HepG2 (cell line): Measurements from ENCODE around the gene CABP2. TPM values are rescaled to one million over a fixed set of nuclear protein-coding genes. Genes with fewer than 3 reads are reported as not detected.

Source experiments
- HNRNPUL1 ChIP-seq: fragments of 200-400 bp; formaldehyde crosslinking; IDR thresholded peaks from 2 replicates; pipeline ENCODE4 v1.6.1; 2017; ENCODE audit warnings: low read depth, mild to moderate bottlenecking, low read length, moderate library complexity
- LCORL ChIP-seq, 2 experiments: fragments of 450-650 bp in 1 of 2; sonication (generic) in 1 of 2; formaldehyde crosslinking in 1 of 2; IDR thresholded peaks; 2 replicates each; pipeline versions ENCODE4 v1.5.0 to v1.6.1; 2017 to 2020; ENCODE audit warnings: antibody characterized with exemption in 1 of 2, missing genetic modification reagents in 1 of 2
- MEIS1 ChIP-seq: sonication (generic); formaldehyde crosslinking; IDR thresholded peaks from 2 replicates; pipeline ENCODE4 v1.9.0; 2021; ENCODE audit warnings: mild to moderate bottlenecking, missing genetic modification reagents, moderate library complexity, borderline replicate concordance
- TBX3 ChIP-seq: fragments of 450-650 bp; IDR thresholded peaks from 2 replicates; pipeline ENCODE4 v1.6.1; 2017; ENCODE audit warnings: antibody characterized with exemption, mild to moderate bottlenecking, inconsistent platforms, borderline replicate concordance
- TEAD2 ChIP-seq: sonication (generic); formaldehyde crosslinking; IDR thresholded peaks from 2 replicates; pipeline ENCODE4 v1.9.0; 2021; ENCODE audit warnings: missing genetic modification reagents
- ZBED4 ChIP-seq: sonication (generic); formaldehyde crosslinking; IDR thresholded peaks from 2 replicates; pipeline ENCODE4 v1.4.0; 2020; ENCODE audit warnings: missing genetic modification reagents, borderline replicate concordance
- ZBTB4 ChIP-seq: sonication (generic); formaldehyde crosslinking; IDR thresholded peaks from 2 replicates; pipeline ENCODE4 v1.4.0; 2020; ENCODE audit warnings: missing genetic modification reagents, mild to moderate bottlenecking, borderline replicate concordance
- ZC3H4 ChIP-seq: sonication (generic); formaldehyde crosslinking; IDR thresholded peaks from 2 replicates; pipeline ENCODE4 v1.4.0; 2020; ENCODE audit warnings: missing genetic modification reagents, borderline replicate concordance
- ZNF614 ChIP-seq: IDR thresholded peaks from 2 replicates; pipeline ENCODE4 v1.6.1; 2018; ENCODE audit warnings: missing biosample characterization, missing genetic modification reagents, inconsistent platforms, borderline replicate concordance
- ZNF616 ChIP-seq: sonication (generic); formaldehyde crosslinking; IDR thresholded peaks from 2 replicates; pipeline ENCODE4 v1.5.0; 2020; ENCODE audit warnings: low read depth, mild to moderate bottlenecking, missing genetic modification reagents
- ZNF709 ChIP-seq: sonication (generic); formaldehyde crosslinking; IDR thresholded peaks from 2 replicates; pipeline ENCODE4 v1.5.0; 2020; ENCODE audit warnings: mild to moderate bottlenecking, missing genetic modification reagents
- polyA plus RNA-seq, 8 experiments: library from polyadenylated mRNA; depleted of rRNA in 3 of 8; stranded (reverse) in 7 of 8; unstranded in 1 of 8; fragments of >200 nt; fragmentation: Illumina TruSeq in 4 of 8; extraction: Trizol in 4 of 8; gene quantifications; 2 replicates each; pipeline versions ENCODE4 v1.2.1 to v1.2.3, GENCODE V29; 2011 to 2016; ENCODE audit warnings: low read depth in 4 of 8, missing spikeins in 1 of 8, mixed read lengths in 1 of 8; ENCODE audit not compliant: insufficient read depth in 1 of 8
- total RNA-seq, 5 experiments: library from RNA; depleted of rRNA; stranded (reverse); fragments of >200 nt; fragmentation: Illumina TruSeq; extraction: Trizol; gene quantifications; 2 replicates each; pipeline ENCODE4 v1.2.3, GENCODE V29; 2016; ENCODE audit warnings: low read depth in 1 of 5
- TF ChIP-seq, protein P1 (sequence below): sonication (generic); formaldehyde crosslinking; conservative IDR thresholded peaks from 2 replicates; pipeline ENCODE4 v1.4.0; 2020; ENCODE audit warnings: missing genetic modification reagents
- TF ChIP-seq, protein P2 (sequence below): IDR thresholded peaks from 2 replicates; pipeline ENCODE4 v1.6.1; 2016
- TF ChIP-seq, protein P3 (sequence below): sonication (generic); formaldehyde crosslinking; IDR thresholded peaks from 2 replicates; pipeline ENCODE4 v1.4.0; 2020; ENCODE audit warnings: mild to moderate bottlenecking, missing genetic modification reagents

Gene CABP2
- total and polyA plus RNA-seq, 2 of the 13 experiments (the other 11 are each of a cell fraction or from before 2014, with no cell fraction given) = not detected

GRCh38 chr11:67505605-67506396 lies 17.4 kb downstream of the CABP2 start (continued):
- TF ChIP-seq ZBTB4 (CRISPR knock-in tag) (peak; percentile 75; the same call in 1 of the 2 replicates), TBX3 (no peak), ZNF709 (CRISPR knock-in tag) (no peak), ZBED4 (CRISPR knock-in tag) (no peak; the same call in 1 of the 2 replicates), ZNF616 (CRISPR knock-in tag) (no peak), ZNF614 (CRISPR knock-in tag) (peak; percentile 61; the same call in 1 of the 2 replicates), ZC3H4 (CRISPR knock-in tag) (no peak), MEIS1 (no peak), LCORL (IDR thresholded peaks at IDR 0.05) (no peak), LCORL (CRISPR knock-in tag; IDR thresholded peaks at IDR 0.05) (peak; percentile 79), HNRNPUL1 (no peak), TEAD2 (CRISPR knock-in tag) (no peak)
- TF ChIP-seq, protein P1, sequence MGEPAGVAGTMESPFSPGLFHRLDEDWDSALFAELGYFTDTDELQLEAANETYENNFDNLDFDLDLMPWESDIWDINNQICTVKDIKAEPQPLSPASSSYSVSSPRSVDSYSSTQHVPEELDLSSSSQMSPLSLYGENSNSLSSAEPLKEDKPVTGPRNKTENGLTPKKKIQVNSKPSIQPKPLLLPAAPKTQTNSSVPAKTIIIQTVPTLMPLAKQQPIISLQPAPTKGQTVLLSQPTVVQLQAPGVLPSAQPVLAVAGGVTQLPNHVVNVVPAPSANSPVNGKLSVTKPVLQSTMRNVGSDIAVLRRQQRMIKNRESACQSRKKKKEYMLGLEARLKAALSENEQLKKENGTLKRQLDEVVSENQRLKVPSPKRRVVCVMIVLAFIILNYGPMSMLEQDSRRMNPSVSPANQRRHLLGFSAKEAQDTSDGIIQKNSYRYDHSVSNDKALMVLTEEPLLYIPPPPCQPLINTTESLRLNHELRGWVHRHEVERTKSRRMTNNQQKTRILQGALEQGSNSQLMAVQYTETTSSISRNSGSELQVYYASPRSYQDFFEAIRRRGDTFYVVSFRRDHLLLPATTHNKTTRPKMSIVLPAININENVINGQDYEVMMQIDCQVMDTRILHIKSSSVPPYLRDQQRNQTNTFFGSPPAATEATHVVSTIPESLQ = no peak
- TF ChIP-seq, protein P2, sequence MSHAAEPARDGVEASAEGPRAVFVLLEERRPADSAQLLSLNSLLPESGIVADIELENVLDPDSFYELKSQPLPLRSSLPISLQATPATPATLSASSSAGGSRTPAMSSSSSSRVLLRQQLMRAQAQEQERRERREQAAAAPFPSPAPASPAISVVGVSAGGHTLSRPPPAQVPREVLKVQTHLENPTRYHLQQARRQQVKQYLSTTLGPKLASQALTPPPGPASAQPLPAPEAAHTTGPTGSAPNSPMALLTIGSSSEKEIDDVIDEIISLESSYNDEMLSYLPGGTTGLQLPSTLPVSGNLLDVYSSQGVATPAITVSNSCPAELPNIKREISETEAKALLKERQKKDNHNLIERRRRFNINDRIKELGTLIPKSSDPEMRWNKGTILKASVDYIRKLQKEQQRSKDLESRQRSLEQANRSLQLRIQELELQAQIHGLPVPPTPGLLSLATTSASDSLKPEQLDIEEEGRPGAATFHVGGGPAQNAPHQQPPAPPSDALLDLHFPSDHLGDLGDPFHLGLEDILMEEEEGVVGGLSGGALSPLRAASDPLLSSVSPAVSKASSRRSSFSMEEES = no peak; the same call in 1 of the 2 replicates
- TF ChIP-seq, protein P3, sequence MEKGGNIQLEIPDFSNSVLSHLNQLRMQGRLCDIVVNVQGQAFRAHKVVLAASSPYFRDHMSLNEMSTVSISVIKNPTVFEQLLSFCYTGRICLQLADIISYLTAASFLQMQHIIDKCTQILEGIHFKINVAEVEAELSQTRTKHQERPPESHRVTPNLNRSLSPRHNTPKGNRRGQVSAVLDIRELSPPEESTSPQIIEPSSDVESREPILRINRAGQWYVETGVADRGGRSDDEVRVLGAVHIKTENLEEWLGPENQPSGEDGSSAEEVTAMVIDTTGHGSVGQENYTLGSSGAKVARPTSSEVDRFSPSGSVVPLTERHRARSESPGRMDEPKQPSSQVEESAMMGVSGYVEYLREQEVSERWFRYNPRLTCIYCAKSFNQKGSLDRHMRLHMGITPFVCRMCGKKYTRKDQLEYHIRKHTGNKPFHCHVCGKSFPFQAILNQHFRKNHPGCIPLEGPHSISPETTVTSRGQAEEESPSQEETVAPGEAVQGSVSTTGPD = no peak; the same call in 1 of the 2 replicates
